Fibroblast of skin of left quadriceps (primary cell): ENCODE measurements around the gene MRPS18B.

Experiments
- DNase-seq, 2 experiments: peaks; one replicate each; pipeline ENCODE4 v3.0.0-alpha.2; 2013; ENCODE audit warnings: low read depth in 2 of 2

The MRPS18B gene

GRCh38 chr6:30603961-30604360, 13.7 kb upstream of the MRPS18B start:
- no peak for DNase-seq

GRCh38 chr6:30610065-30610464, 7.6 kb upstream of the MRPS18B start:
- no peak for DNase-seq

DNA sequence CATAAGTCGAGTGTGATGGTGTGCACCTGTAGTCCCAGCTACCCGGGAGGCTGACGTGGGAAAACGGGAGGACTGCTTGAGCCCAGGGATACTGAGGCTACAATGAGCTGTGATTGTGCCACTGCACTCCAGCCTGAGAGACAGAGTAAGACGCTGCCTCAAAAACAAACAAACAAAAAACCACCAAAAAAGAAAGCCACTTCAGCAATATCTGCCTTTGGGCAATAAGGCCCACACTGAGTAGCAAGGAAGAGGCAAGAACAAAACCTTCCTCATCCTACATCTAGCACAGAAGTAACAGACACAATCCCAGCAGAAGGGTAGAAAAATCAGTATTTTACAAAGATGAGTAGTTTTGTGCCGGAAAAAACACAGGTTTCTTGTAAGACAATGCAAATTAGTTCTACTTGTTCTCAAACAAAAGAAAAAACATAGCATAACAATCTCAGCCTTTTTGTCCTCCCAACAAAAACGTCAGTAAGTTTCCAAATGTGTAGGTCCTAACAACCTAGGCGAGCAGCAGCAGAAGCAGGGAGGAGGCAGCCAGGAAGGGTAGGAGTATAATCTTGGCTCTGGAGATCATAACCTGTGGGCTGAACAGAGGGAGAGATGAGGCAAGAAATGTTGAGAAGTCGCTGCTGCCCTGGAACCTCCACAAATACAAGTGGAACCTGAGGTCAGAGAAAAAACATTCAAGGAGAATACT, 6.3 kb upstream of the MRPS18B start:
- DNase-seq: no peak

- no peak for DNase-seq
These were observed 5.8 kb upstream of the MRPS18B start for GRCh38 chr6:30611856-30612194.

DNA sequence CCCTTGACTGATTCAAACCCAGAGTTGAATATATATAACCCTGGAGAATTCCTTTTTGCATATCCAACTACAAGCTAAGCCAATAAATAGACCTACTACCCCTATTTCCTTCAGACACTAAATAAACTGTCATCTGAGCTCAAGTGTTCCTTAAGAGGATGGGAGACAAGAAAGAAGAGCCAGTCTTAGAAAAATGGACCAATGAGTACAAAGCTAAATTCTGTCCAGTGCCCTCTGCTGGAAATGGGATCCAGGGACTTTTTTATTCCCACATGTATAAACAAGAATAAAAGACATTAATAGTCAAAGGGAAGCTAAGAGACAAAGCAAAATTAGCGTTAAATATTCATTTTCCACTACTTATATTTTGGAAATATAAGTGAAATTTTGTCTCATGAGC, 5.4 kb upstream of the MRPS18B start:
- no peak for DNase-seq

DNA sequence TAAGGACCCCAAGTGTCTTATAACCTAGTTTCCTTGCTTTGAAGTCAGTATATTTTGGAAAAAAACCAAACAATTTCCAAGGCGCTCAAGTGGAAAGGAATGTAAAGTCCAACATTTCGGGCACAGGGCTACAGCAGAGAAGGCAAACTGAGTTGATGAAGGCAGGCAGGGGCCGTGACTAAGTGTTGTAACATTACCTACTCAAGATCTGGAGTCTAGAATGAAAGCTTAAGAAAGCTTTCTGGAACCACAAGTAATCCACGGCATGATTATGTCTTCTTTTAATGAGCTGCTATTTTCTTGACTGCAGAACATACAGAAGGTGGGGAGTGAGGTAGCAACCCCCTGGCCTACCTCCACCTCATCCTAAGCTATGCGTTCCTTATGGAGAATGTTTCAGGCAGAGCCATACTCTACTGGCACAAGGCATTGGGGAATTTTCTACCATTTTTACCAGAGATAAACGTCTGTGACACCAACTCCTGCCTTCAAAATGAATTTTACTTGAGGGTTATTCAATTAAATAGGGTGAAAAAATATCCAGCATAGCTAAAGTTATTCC, 4.9 kb upstream of the MRPS18B start:
- DNase-seq: no peak

- DNase-seq: no peak
These were observed 4.2 kb upstream of the MRPS18B start for GRCh38 chr6:30613251-30614043.

- DNase-seq: no peak
These were observed 3.4 kb upstream of the MRPS18B start for GRCh38 chr6:30614044-30614842.

- DNase-seq: peak; percentile 97 to 98
These were observed 2.8 kb upstream of the MRPS18B start for GRCh38 chr6:30614843-30615218.

DNA sequence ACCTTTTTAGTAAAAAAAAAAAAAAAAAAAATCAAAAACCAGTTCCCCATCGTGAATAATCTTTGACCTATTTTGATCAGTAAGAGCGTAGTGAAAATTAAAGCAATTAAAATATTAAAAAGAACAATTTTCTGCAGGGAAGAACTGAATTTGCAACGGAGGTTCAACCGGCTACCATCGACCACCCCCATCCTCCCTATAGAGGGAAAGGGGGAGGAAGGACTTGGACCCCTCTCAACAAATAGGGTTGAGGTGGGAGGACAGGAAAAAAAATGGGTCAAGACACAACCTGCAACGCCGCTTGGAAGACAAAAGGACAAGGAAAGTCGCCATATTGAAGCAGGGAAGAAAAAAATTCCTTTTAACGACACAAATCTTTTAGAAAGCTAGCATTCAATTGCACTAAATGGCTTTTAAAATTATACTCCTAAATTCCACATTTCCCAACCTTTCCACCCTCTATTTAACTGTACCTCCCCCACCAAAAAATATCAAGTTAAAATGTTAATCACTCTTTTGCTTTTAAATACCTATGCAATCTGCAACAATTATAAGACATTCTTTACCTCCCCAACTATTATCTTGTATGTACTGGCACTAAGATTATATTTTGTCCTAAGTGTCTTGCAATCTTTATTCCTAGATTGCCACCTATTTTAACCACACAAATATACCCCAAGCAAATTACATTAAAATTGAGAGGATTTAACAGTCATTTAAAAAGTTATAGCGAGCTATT, 2.3 kb upstream of the MRPS18B start:
- DNase-seq: peak; percentile 91 to 92

- no peak for DNase-seq
These were observed 1.5 kb upstream of the MRPS18B start for GRCh38 chr6:30615958-30616810.

GRCh38 chr6:30616811-30617564, 652 bp upstream of the MRPS18B start, which contains the start of gene PPP1R10:
TSS of gene PPP1R10 (minus strand) at chr6:30617243. CDS start at chr6:30609944, 7,299 bp downstream.
- peak; percentile 100 for DNase-seq

- no peak for DNase-seq
These were observed 694 bp downstream of the MRPS18B start for GRCh38 chr6:30618270-30618797.

DNA sequence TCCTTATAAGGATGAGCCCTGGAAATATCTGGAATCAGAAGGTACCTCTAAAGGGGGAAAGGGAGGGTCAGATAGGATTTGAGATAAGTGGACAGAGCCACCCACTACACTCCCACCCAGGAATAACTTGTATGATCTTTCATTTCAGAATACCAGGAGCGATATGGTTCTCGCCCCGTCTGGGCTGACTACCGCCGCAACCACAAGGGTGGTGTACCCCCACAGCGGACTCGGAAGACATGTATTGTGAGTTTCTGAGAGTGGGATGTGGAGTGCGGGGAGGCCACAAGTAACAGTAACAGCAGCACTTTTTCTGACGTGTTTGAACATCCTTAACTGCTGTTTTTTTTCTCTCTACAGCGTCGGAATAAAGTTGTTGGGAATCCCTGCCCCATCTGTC, 1.9 kb downstream of the MRPS18B start:
- no peak for DNase-seq

DNA sequence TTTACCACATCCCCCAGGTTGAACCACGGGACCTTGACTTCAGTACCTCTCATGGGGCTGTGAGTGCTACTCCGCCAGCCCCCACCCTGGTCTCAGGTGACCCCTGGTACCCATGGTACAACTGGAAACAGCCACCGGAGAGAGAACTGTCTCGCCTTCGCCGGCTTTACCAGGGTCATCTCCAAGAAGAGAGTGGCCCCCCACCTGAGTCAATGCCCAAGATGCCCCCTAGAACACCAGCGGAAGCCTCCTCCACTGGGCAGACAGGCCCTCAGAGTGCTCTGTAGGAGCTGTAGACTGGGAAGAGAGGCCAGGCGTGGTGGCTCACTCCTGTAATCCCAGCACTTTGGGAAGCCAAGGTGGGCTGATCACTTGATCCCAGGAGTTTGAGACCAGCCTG, 7.9 kb downstream of the MRPS18B start:
- no peak for DNase-seq

GRCh38 chr6:30626484-30627366, 9.1 kb downstream of the MRPS18B start, which contains the start of gene ATAT1:
TSS of gene ATAT1 (plus strand) at chr6:30626874.
- peak in 1 of 2 experiments; percentile 42 for DNase-seq

DNA sequence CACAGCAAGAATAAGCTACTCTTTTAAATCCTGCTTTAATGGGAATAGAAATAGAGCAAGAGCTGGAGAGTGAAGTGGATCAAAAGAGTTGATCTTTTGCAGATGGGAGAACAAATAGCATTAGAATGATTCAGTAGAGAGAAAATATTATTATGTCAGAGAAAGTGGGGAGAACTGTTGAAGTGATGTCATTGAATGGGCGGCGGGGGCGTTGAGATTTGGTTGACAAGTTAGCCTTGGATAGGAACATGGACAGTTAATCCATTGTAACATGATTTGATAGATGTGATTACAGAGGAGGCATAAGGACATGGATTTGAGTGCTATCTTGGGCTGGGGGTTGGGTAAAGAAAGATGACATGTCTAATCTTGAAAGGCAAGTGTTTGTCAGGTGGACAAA, 18.2 kb downstream of the MRPS18B start:
- no peak for DNase-seq

DNA sequence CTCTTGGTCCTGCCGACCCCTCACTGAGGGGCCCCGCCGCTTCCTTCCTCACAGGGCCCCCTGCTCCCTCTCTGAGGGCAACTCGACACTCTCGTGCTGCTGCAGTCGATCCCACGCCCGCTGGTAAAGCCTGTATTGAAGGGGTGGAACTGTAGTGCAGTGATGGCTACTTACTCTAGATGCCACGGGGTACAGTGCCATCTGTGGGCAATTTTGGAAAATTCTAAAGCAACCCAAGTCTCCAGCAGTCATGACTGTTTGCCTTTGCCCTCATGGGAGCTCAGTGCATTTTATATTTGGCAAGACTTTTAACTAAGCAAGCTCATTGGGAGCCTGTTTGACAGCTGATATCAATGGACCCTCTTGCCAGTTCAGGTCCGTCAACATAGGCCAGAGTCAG, 22.8 kb downstream of the MRPS18B start:
- DNase-seq: no peak
